ENCODE results near the gene LCN1. TPM values are rescaled to one million over a fixed set of nuclear protein-coding genes. Genes with fewer than 3 reads are reported as not detected.

Gene LCN1
- polyA plus RNA-seq, 3 donors: not detected

DNA sequence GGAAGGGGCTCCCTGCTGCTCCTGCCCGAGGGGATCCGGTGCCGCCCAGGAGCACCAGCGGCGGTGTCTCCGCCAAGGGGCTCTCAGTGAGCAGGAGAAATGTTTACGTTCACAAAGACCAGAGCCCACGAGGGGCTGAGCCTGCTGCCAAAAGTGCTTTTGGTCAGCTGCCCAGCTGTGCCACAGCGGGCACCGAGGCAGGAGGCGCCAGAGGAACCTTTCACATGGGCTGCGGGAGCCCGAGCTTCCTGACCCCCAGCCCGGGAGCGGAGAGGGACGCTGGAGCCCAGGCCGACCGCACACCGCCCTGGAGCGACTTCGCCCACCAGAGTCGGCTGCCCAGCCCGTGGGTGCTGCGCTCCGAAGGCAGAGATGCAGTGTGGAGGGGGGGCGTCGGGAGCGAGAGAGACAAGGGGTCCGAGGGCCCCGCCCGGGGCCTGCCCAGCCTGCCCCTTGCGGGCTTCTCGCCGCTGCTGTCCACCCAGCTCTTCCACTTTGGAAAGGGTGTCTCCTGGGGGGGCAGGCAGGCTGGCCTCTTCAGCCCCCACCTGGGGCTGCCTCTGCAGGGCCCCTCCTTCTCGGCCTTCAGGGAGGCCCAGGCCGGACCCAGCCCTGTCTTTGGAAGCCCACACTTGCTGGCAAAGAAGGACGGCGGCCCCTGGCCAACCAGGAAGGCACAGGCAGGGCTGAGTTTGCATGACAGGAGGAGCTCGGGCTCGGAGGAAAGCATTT, 33.8 kb upstream of the LCN1 start:
- 95% methylated on average over 35 to 40 of the region's 40 CpGs for WGBS, 3 donors

DNA sequence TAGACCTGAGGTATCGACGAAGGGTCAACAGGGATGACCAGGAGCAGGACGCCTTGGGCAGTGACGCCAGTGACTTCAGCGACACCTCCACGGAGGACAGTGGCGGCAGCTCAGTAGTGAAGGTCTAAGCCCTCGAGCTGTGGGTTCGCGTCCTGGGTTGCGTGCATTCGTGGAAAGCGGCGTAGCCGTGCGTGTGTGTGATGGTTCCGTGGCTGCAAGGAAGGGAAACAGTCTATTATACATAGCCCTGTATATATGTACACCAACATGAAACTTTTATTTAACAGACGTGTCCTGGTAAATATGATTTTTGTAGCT, 33.3 kb upstream of the LCN1 start:
- WGBS, 3 donors: 95 to 97% (median 96%) methylated on average over 18 of the region's 18 CpGs

More for the DNA sequence above, 33.8 kb upstream of the LCN1 start:
- H3K27ac ChIP-seq (ENCODE audit: low read depth, low read length): no peak overlapping the region

DNA sequence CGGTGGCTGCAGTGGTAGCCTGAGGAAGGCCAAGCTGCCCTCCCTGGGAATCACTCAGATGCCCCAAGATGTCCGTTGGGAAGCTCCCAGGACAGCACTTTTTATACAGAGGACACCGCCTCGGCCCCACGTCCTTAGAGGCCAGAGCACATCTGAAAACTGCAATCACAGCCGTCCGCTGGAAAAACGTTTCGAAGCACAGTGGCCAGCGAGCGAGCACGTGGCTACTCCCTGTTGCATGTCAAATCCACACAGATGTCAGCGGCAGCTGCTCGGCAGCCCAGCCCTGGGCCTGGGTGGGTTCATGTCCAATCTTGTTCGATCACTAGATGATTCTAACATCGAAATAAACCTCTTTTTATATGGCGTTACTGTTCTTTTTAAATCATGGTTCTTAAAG, 32.7 kb upstream of the LCN1 start:
- H3K27ac ChIP-seq (ENCODE audit: low read depth, low read length): no peak overlapping the region
- WGBS, 3 donors: 93 to 95% (median 93%) methylated on average over 17 of the region's 17 CpGs

More for the DNA sequence above, 33.3 kb upstream of the LCN1 start:
- H3K27ac ChIP-seq (ENCODE audit: low read depth, low read length): no peak overlapping the region

DNA sequence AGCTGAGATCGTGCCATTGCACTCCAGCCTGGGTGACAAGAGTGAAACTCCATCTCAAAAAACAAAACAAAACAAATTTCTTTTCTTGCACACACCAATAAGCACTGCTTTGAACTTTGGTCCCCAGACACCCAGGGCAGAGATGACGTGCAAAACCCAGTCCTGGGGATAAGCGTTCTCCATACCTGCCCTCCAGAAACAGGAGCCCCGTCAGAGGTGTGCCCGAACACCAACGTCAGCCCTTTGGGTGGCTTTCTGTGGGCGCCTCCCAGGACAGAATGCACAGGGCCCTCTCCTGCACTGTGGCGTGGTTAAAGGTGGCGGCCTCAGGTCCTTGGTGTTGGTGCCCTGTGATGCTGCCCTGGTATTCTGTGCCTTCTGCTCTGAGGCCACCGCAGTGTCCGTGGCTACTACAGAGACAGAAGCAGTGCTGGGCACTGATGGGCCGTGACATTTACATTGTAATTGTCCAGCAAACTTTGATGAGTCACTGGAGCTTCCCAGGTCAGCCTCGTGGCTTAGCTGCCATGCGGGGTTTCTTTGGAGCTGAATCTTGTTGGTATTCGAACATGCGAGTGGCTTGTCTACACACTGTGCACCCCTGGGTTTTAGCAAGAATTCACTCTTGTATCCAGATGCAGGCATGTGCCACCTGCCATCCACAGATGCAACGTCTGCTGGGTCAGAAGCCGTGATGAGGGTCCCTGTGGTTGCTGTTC, 31.9 kb upstream of the LCN1 start:
- WGBS, 3 donors: 87 to 93% (median 89%) methylated on average over 18 of the region's 18 CpGs

DNA sequence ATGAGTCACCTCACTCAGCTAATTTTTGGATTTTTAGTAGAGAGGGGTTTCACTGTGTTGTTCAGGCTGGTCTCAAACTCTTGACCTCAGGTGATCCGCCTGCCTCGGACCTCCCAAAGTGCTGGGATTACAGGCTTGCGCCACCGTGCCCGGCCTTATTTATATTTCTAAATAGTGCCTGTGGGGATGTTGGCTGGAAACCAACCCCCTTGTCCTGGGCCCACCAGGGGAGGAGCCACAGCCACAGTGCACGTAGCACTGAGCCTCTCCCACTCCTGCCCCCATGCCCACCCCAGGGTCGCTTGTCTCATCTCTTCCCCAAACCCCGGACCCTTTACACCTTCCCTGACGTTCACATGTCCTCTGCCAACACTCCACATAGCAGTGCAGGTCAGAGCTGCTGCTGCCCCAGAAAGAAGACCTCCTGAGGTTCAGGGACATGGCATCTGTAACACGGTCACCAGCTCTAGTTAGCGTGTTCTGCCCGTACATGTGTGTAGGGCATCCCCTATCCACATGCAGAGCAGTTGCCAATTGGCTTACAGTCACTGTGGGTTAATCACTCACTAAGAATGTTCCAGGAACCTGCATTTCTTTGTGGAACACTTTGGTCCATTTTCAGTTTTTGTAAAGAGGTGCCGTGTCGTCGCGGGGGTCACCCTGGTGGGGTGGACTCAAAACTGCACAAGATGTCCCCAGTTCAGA, 30.9 kb upstream of the LCN1 start:
- 87 to 88% (median 88%) methylated on average over 16 of the region's 16 CpGs for WGBS, 3 donors
- no peak overlapping the region for H3K27ac ChIP-seq (ENCODE audit: low read depth, low read length)

More for the DNA sequence above, 31.9 kb upstream of the LCN1 start:
- H3K27ac ChIP-seq (ENCODE audit: low read depth, low read length): no peak overlapping the region

DNA sequence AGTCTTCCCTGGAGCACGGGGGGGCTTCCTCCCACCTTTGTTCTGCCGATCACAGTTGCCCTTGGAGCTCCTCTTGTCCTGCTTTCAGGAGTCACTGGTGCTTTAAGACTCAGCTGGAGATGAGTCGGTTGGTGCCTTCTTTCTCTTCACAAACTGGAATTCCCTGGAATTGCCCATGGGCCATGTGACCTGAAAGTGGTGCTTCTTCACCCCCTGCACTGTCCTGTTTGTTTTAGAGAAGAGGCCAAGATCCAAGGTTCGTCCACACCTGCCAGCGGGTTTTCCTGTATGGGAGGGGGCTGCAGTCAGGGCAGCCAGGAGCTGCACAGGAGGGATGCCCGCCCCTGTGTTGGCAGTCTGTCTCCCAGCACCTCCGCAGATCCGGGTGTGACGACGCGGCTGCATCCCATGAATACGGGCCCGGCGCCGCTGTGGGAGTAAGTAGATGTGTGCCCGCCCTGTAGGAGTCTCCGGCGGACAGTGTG, 30.2 kb upstream of the LCN1 start:
- no peak overlapping the region for H3K27ac ChIP-seq (ENCODE audit: low read depth, low read length)
- WGBS, 3 donors: 80 to 86% (median 85%) methylated on average over 18 of the region's 18 CpGs

DNA sequence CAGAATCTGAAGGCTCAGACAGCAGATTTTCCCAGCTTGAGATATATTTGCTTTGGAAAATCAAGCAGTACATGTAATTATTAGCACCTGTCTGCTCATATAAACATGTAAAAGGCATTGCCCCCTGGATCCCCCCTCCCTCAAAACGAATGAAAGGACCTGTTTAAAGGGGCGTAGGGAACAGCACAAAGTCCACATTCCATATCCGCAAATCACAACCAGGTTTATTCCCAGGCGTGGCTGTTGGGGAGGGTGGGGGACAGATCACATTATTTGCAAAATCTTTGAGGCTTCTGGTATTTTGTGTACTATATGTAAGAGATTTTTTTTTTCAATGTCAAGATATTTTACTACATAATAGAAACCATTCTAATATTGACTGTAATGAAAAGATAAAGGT, 29.5 kb upstream of the LCN1 start:
- 73 to 86% (median 84%) methylated on average over 4 of the region's 4 CpGs for WGBS, 3 donors
- no peak overlapping the region for H3K27ac ChIP-seq (ENCODE audit: low read depth, low read length)

DNA sequence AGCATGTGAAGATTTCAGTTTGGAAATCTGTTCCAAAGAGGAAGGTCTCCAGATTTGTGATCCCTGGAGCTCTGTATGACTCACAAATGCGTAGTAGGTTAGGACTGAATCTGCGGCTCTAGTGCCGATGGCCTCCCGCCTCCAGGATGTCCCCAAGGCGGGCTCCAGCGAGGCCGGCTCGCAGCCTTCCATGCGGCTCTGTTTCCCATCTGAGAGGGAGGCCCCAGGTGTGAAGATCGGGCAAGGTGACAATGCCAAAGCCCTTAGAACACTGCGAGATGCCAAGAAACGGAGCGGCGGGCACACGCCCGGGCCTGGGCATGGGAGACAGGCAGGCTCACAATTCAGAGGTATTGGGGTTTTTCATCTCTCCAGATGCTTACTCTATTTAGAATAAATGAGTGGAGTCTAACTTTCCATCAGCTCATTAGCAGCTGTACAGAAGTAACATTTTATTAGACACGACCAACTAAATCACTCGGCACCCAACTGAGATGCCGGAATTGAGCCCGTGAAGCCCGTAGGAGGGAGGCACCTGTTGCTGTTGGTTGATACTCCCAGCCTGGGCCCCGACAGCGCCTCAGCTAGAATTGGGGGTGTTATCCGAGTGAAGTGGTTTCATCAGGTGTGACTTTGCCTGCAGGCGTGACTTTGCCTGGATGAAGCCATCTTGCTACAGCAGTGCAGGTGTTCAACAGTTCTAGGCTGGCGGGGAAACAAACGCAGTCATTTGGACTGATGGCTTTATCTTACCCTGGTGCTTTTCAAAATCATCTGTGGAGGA, 28.2 kb upstream of the LCN1 start:
- no peak overlapping the region for H3K27ac ChIP-seq (ENCODE audit: low read depth, low read length)
- WGBS, 3 donors: 89 to 92% (median 90%) methylated on average over 27 of the region's 27 CpGs

DNA sequence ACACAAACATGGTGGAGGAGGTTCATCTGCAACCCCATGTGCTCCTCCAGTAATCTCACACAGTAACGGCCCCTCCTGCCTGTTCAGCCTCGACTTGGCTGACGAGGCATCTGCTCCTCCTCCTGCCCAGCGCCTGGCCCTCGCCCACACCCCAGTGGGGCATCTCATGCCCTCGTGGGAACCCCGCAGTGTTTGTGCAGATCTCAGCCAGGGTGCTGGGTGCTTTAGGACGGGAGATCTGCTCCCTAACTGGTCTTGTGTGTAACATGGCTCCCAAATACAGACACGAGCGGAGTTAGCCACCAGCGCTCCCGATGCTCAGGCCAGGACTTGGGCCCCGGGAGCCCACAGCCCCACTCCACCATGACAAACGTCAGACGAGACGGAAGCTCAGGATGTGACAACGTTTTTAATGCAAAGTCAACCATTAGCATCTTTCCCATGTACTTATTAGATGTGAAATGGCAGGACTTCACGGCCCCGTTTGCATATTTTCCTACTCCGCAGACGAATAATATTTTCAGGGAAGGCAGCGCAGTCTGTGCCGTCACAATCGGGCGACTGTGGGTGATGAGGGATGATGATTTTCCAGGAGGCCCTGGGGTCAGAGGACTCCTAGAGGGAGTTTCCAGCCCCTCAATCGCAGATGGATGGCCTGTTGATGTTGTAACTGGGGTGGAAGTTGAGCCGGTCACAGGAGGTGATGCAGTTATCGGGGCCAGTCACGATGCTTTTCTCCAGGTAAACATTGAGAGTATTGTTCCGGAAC, 26.3 kb upstream of the LCN1 start:
- WGBS, 3 donors: 82 to 85% (median 84%) methylated on average over 30 of the region's 30 CpGs
- no peak overlapping the region for H3K27ac ChIP-seq (ENCODE audit: low read depth, low read length)

DNA sequence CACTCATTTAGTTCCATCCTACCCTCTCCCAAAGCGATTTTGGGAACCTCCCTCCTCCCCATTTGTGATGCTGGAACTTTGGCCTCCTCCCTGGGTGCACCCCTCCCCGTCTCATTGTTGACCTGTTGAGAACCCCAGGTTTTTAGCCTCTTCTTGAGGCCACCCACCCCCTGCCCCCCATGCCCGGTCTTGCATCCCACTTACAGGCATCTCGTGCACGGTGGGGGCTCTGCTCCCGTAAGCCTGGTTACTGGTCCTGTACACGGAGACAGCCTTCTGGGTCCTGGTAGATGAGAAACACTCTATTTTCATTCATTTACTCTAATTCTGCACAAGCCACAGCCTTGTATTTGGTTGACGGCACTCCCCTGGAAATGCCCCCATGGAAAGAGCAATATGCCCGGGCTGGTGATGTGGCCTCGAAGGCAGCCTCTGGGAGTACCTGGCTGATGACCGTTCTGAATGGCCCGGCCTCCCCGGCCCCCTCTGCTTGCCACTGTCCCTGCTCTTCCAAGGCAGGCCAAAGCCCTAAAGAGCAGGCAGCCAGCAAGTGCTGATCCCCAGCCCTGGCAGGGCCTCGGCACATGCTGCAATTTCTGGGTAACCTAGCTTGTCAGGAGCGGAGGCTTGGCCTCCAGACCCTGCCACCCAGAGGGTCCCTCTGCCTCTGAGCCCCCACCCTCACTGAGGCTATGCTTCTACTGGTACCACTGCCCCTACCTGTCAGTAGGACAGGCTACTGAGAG, 22.7 kb upstream of the LCN1 start:
- no peak overlapping the region for H3K27ac ChIP-seq (ENCODE audit: low read depth, low read length)
- 70 to 86% (median 84%) methylated on average over 15 of the region's 15 CpGs for WGBS, 3 donors

DNA sequence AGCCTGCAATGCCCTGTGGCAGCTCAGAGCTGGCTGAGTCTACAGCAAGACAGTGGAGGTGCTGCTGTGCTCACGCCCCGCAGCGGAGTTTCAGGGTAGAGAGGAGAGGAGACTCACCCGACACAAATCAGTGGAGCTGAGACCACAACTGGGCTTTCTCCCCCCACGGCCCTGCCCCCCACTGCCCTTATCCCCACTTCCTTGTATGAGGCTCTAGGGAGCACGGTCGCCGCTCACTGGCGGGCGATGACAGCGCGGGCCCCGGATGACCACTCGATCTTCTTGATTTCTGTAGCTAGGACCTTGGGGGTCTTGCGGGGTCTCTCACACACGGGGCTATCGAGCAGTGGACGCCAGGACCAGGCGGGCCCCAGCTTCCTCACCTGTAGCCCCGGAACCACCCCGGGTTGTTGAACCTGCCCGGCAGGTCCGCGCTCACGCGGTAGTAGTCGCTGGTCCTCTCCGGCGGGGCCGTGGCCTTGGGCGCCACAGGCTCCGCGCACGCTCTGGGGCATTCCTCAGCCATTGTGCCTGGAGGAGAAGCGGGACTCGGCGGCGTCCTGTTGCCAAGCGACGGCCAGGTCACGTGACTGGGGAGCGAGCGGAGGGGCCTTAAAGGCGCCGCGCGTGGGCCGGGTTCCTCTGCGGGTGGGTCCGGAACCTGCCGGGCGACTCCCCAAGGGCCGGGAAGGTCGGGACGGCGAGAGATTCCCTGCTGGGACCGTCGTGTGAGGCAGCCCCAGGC, 21.7 kb upstream of the LCN1 start:
- no peak overlapping the region for H3K27ac ChIP-seq (ENCODE audit: low read depth, low read length)
- WGBS, 3 donors: 1% methylated on average over 55 to 58 of the region's 58 CpGs

DNA sequence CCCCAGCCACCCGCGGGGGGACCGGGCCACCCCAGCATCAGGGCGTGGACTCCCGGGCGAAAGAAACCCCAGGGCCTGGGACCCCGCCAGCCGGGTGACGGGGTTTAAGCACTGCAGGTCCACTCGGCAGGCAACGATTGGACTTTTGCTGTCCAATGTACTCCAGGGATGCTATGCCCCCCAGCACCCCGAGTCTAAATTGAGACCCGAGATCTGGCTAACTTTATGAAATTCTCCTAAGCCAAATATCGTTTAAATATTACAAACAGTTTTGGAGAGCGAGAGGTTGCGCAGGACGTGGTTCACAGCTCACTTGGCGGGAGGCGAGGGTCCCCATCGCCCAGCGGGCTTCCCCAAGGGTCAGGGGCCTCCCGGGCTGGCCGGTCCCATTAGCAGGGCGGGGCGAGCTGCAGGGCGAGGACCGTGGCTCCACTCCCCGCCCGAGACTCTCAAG, 21.1 kb upstream of the LCN1 start:
- 0 to 1% (median 0%) methylated on average over 29 of the region's 29 CpGs for WGBS, 3 donors
- no peak overlapping the region for H3K27ac ChIP-seq (ENCODE audit: low read depth, low read length)

DNA sequence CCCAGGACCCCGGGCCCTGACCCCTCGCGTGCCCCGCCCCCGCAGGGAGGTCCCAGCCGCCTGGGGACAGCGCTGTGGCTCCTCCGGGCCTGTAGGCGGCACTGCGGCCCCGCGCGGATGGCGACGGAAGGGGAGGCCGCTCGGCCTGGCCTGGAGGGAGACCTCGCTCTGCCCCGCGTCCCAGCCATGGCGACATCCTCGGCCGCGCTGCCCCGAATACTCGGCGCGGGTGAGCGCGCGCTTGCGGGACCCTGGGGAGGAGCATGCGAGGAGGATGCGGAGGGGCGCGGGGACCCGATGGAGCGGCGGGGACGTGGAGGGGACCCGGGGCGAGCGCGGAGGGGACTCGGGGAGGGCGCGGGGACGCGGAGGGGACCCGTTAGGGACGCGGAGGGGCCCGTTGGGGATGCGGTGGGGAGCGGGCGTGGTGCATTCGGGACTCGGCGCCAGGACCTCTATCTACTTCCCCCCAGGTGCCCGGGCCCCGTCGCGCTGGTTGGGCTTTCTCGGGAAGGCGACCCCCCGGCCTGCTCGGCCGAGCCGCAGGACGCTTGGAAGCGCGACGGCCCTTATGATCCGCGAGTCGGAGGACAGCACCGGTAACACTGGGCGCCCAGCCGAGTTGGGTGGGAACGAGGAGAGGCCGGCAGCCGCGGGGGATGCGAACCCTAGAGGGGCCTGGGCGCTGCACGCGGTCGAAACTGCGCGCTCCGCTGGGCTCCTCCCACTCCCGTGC, 20.5 kb upstream of the LCN1 start, which contains the start of gene MRPS2:
TSS of gene MRPS2 (plus strand) at position 158 of the 736 bp plus-strand sequence. CDS start at position 187, 29 bp downstream.
- WGBS, 3 donors: 0 to 1% (median 0%) methylated on average over 61 to 91 of the region's 92 CpGs
- no peak within 1 kb of the TSS for H3K27ac ChIP-seq (ENCODE audit: low read depth, low read length)

DNA sequence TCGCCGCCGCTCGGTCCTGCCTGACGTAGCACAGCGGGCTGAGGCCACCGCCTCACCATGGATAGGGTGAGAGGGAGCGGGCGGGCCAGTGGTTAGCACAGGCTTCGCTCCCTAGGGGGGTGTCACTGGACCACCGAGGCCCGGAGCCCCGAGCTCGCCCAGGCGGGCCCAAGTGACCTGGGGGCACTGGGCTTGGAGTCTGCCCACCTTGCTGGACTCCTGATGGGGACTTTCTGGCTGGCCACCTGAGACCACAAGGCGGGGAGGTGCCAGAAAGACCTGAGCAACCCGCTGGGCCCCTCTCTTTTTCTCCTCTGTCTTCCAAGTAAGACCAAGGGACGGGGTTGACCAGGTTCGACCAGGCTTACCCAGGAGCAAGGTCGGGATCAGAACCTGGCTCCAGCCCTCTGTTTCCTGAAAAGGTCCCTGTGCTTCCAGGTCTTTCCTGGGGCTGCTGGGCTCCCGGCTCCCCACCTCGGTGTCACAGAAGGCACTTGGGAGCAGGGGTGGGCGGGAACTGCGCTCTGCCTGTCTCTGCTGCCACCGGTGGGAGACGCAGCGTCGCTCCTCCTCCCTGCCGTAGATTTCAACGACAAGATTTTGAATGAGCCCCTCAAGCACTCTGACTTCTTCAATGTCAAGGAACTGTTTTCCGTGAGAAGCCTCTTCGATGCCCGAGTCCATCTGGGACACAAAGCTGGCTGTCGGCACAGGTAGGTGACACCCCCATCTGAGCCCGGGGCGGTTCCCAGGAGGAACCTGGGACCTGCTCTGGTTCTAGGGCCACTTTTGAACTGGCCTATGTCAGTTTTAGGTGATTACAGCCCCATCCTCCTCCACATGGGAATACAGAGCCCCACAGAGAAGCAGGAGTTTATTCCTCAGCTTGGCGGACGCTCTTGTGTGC, 19.7 kb upstream of the LCN1 start:
- WGBS, 3 donors: 37 to 47% (median 45%) methylated on average over 37 to 38 of the region's 38 CpGs
- H3K27ac ChIP-seq (ENCODE audit: low read depth, low read length): no peak overlapping the region

All from adipose tissue (tissue), 3 donors.